H4 (cell line): ENCODE data around the gene COG8. TPM values are rescaled to one million over a fixed set of nuclear protein-coding genes. Genes with fewer than 3 reads are reported as not detected.
"Not testable (repeated sequence)": the region's sequence is repeated elsewhere in the genome, so short reads cannot be mapped to it uniquely, and the experiment has no call there.

Experiments
- DNase-seq: peaks from one replicate; pipeline ENCODE4 v3.0.0-alpha.2; 2015; ENCODE audit warnings: low spot score
- total RNA-seq: library from RNA; depleted of rRNA; stranded (reverse); fragments of >200 nt; shearing (Covaris generic); gene quantifications from 2 replicates; pipeline ENCODE4 v1.2.3, GENCODE V29; 2014

COG8 gene
- total RNA-seq, 1 experiment from 2014 or later = 30.8 TPM

DNA sequence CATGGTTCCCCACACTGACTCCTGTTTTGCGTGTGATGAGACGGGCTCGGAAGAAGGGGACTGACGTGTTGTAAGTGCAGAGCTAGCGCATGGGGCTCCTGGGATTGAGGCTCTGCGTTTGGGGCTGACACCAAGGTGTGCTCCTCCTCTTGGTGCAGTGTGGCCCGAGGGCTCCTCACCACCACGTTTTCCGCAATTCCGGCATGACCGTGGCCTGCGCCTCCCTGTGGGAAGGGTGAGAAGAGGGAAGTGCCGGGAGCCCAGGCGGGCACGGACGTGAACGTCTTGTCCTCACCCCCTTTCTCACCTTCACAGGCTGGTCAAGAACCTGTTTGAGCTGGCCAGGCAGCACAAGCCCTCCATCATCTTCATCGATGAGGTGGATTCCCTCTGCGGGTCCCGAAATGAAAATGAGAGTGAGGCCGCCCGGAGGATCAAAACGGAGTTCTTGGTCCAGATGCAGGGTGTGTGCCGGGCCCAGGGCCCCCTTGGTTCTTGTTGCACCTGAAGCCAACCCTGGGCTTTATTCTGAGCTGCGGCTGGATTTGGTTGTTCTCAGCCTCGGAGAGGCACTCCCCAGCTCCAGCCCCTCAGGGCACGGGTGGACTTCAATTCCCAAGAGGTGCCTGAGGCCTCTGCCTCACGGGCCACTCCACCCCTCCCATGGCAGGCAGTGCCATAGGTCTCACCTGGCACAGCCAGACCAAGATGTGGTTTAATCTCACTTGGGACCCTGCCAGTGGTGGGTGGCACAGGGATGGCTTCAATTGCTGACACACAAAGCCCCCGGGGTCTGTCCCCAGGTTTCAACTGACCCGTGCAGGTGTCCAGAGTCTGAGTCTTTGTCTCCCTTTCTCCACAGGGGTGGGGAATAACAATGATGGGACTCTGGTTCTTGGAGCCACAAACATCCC is 19.3 kb downstream of the COG8 start:
- no peak for DNase-seq

GRCh38 chr16:69319381-69319780 is 20.0 kb downstream of the COG8 start:
- DNase-seq = no peak

DNA sequence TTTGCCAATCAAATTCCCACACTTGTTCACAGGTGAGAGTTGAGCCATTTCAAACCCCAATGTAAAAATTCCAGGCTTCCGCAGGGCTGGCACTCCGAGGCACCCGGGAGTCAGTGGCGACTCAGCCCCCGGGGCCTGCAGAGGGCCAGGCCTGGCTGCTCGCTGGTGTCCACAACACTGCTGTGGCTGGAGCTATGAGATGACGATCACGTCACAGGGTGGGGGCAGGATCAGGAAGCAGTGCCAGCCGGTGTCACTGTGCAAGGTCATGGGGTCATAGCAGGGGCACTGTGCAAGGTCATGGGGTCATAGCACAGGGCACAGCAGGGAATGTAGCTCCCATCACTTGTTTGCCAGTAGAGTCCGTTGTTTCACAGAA is 20.5 kb downstream of the COG8 start:
- no peak for DNase-seq

GRCh38 chr16:69318177-69318910 is 21.0 kb downstream of the COG8 start:
- no peak for DNase-seq

DNA sequence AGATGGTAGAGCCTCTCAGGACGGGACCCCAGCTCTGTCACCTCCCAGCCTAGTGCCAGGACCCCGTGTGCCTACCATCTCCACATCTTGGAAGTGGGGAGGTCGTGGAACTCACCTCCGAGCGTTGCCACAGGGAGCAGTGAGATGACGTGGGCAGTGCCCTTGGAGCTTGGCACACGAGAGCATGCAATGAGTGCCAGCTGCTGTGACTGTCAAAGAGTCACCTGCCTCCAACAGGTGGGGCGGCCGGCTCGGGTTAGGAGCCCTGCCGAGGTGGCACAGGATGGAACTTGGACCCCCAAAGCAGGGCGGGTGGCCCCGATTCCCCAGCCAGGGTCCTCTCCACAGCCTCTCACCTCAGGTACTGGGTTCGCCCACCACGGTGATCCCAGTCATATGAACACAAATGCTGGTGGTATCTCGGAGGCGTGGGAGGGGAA is 22.7 kb downstream of the COG8 start:
- no peak for DNase-seq

- no peak for DNase-seq
Observed at GRCh38 chr16:69315486-69316311, 23.7 kb downstream of the COG8 start.

DNA sequence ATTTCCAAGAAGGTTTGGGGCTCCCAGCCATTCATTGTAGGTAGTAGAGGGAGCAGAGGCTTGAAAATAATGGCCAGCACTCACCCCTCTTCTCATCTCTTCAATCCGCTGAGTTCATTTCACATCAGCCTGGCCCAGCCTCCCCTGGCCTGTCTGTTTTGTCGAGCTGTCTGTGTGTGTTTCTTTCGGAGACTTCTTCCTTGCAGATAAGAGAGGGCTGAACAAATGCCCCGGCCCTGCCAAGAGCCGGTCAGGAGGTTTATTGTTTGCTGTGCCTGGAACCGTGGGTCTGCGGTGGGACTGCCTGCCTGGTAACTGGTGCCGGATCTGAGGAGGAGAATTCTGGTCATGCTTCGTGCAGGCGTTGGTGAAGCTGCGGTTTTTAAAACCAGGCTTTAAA is 24.8 kb downstream of the COG8 start:
- DNase-seq = no peak

DNA sequence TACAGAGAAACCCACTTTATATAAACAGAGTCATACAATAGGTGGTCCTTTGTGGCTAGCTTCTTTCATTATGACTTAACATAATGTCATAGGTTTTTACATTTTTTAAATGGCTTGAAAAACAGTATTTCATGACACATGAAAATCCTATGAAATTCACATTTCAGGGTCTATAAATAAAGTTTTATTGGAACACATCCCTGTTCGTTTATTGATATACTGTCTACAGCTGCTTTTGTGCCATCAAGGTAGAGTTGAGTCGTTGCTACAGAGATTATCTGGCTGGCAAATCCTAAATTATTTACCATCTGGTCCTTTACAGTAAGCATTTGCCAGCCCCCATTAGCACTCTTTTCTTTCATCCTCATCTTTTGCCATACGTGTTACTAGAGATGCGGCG is 25.9 kb downstream of the COG8 start:
- DNase-seq = no peak

- DNase-seq = no peak
Observed at GRCh38 chr16:69311533-69312387, 27.6 kb downstream of the COG8 start.

GRCh38 chr16:69310653-69311532 is 28.5 kb downstream of the COG8 start, which contains the start of gene VPS4A:
VPS4A (plus strand) TSS chr16:69311350; CDS start chr16:69311512, 162 bp downstream.
- peak; percentile 89 for DNase-seq

GRCh38 chr16:69309316-69309715 is 30.0 kb downstream of the COG8 start:
- no peak for DNase-seq

GRCh38 chr16:69307856-69308255 is 31.5 kb downstream of the COG8 start:
- no peak for DNase-seq

GRCh38 chr16:69307091-69307490 is 32.3 kb downstream of the COG8 start:
- no peak for DNase-seq

DNA sequence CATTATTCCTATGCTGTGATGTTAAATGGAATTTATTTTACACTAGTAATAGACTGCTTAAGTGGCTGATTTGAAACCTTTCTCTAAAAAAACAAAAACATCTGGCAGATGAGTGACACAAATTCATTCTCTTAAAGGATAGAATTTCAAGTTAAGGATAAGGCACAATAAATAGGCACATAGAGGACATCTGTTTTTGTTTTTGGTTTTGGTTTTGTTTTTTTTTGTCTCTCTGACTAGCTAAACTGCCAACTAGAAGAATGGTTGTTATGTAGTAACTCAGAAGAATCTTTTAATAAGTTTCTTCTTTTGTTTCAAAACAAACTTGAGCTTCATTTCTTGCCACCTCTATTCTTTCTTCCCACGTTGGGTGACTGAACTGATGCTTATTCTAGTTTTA is 33.3 kb downstream of the COG8 start:
- DNase-seq = no peak

- DNase-seq = no peak
Observed at GRCh38 chr16:69302301-69302700, 37.1 kb downstream of the COG8 start.

DNA sequence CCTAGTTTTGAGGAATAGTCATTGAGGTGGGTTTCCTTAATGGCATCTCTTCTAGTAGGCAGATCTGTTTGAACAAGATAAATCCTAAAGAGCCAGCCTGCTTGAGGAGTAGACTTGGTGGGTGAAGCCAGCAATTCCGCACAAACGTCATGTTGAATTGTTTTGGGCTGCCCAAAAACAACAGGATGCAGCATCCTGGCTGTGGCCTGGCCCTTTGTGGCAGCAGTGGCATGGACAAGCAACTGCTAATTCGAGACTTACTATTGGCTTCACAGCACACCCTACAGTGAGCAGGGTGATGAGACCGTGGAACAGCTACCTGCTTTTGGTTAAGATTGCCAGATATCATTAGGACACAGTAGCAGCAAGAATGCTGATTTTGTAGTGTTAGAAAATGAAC is 37.5 kb downstream of the COG8 start:
- no peak for DNase-seq

DNA sequence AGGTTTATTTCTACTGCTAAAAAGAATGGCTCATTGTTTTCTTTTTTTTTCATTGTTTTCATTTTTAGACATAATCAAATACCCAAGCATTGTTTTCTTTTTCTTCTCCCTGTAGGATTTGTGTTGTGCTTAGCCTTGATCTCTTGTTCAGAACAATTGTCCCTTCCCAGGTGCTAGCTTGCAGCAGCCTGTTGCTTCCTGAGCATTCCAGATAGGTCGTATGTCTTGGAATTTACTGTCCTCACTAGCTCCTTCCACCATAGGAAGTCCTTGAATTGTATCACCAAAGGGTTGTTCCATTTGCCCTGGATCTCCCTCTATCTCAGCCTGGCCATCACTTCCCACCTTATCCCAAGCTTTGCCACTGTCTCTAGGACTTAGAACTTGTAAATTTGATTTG is 38.2 kb downstream of the COG8 start:
- DNase-seq = no peak

- DNase-seq = no peak
Observed at GRCh38 chr16:69298261-69298660, 41.1 kb downstream of the COG8 start.

- not testable (repeated sequence) for DNase-seq
Observed at GRCh38 chr16:69296771-69297170, 42.6 kb downstream of the COG8 start.

- no peak for DNase-seq
Observed at GRCh38 chr16:69294051-69294450, 45.3 kb downstream of the COG8 start.
